ENCODE measurements around the gene CXorf49. TPM values are rescaled to one million over a fixed set of nuclear protein-coding genes. Genes with fewer than 3 reads are reported as not detected.
"Not testable (repeated sequence)": the region's sequence is repeated elsewhere in the genome, so short reads cannot be mapped to it uniquely, and the experiment has no call there.

Gene CXorf49
- total RNA-seq, 1 experiment from 2014 or later, result not detected

GRCh38 chrX:71715551-71715950 lies 2.5 kb downstream of the CXorf49 start:
- POLR2A ChIA-PET; BruUV-seq (replicated peaks); intact Hi-C loops (cut with micrococcal nuclease); CTCF ChIA-PET; H3K27me3 Mint-ChIP-seq (ENCODE audit: insufficient read depth, unreplicated experiment); H3K4me1 Mint-ChIP-seq (ENCODE audit: insufficient read depth, unreplicated experiment); H3K4me3 Mint-ChIP-seq (ENCODE audit: unreplicated experiment); H3K36me3 Mint-ChIP-seq (ENCODE audit: insufficient read depth, unreplicated experiment); DNase-seq (ENCODE audit: unreplicated experiment); H3K27ac Mint-ChIP-seq (ENCODE audit: low read depth, unreplicated experiment); H3K9me3 Mint-ChIP-seq (ENCODE audit: unreplicated experiment): not testable (repeated sequence)

- H3K36me3 Mint-ChIP-seq (ENCODE audit: insufficient read depth, unreplicated experiment); H3K27me3 Mint-ChIP-seq (ENCODE audit: insufficient read depth, unreplicated experiment); H3K4me1 Mint-ChIP-seq (ENCODE audit: insufficient read depth, unreplicated experiment); CTCF ChIA-PET; H3K27ac Mint-ChIP-seq (ENCODE audit: low read depth, unreplicated experiment); POLR2A ChIA-PET; intact Hi-C loops (cut with micrococcal nuclease); H3K9me3 Mint-ChIP-seq (ENCODE audit: unreplicated experiment); BruUV-seq (replicated peaks); H3K4me3 Mint-ChIP-seq (ENCODE audit: unreplicated experiment); DNase-seq (ENCODE audit: unreplicated experiment): not testable (repeated sequence)
Measured at GRCh38 chrX:71714064-71714463, 4.0 kb downstream of the CXorf49 start.

- H3K4me1 Mint-ChIP-seq (ENCODE audit: insufficient read depth, unreplicated experiment); H3K9me3 Mint-ChIP-seq (ENCODE audit: unreplicated experiment); CTCF ChIA-PET; POLR2A ChIA-PET; H3K27me3 Mint-ChIP-seq (ENCODE audit: insufficient read depth, unreplicated experiment); intact Hi-C loops (cut with micrococcal nuclease); DNase-seq (ENCODE audit: unreplicated experiment); H3K36me3 Mint-ChIP-seq (ENCODE audit: insufficient read depth, unreplicated experiment); BruUV-seq (replicated peaks); H3K27ac Mint-ChIP-seq (ENCODE audit: low read depth, unreplicated experiment); H3K4me3 Mint-ChIP-seq (ENCODE audit: unreplicated experiment): not testable (repeated sequence)
Measured at GRCh38 chrX:71702853-71703252, 15.2 kb downstream of the CXorf49 start.

- H3K27me3 Mint-ChIP-seq (ENCODE audit: insufficient read depth, unreplicated experiment); CTCF ChIA-PET; intact Hi-C loops (cut with micrococcal nuclease); POLR2A ChIA-PET; BruUV-seq (replicated peaks); H3K4me3 Mint-ChIP-seq (ENCODE audit: unreplicated experiment); H3K27ac Mint-ChIP-seq (ENCODE audit: low read depth, unreplicated experiment); H3K9me3 Mint-ChIP-seq (ENCODE audit: unreplicated experiment); DNase-seq (ENCODE audit: unreplicated experiment); H3K36me3 Mint-ChIP-seq (ENCODE audit: insufficient read depth, unreplicated experiment); H3K4me1 Mint-ChIP-seq (ENCODE audit: insufficient read depth, unreplicated experiment): not testable (repeated sequence)
Measured at GRCh38 chrX:71699023-71699344, 19.1 kb downstream of the CXorf49 start.

GRCh38 chrX:71698299-71699022 lies 19.6 kb downstream of the CXorf49 start:
- H3K4me3 Mint-ChIP-seq (ENCODE audit: unreplicated experiment); H3K4me1 Mint-ChIP-seq (ENCODE audit: insufficient read depth, unreplicated experiment); CTCF ChIA-PET; H3K36me3 Mint-ChIP-seq (ENCODE audit: insufficient read depth, unreplicated experiment); H3K27ac Mint-ChIP-seq (ENCODE audit: low read depth, unreplicated experiment); BruUV-seq (replicated peaks); DNase-seq (ENCODE audit: unreplicated experiment); H3K9me3 Mint-ChIP-seq (ENCODE audit: unreplicated experiment); H3K27me3 Mint-ChIP-seq (ENCODE audit: insufficient read depth, unreplicated experiment); intact Hi-C loops (cut with micrococcal nuclease); POLR2A ChIA-PET: not testable (repeated sequence)

- H3K27me3 Mint-ChIP-seq (ENCODE audit: insufficient read depth, unreplicated experiment); H3K27ac Mint-ChIP-seq (ENCODE audit: low read depth, unreplicated experiment); H3K36me3 Mint-ChIP-seq (ENCODE audit: insufficient read depth, unreplicated experiment); H3K4me1 Mint-ChIP-seq (ENCODE audit: insufficient read depth, unreplicated experiment); DNase-seq (ENCODE audit: unreplicated experiment); intact Hi-C loops (cut with micrococcal nuclease); CTCF ChIA-PET; H3K9me3 Mint-ChIP-seq (ENCODE audit: unreplicated experiment); BruUV-seq (replicated peaks); H3K4me3 Mint-ChIP-seq (ENCODE audit: unreplicated experiment); POLR2A ChIA-PET: not testable (repeated sequence)
Measured at GRCh38 chrX:71697466-71698298, 20.4 kb downstream of the CXorf49 start.

- H3K9me3 Mint-ChIP-seq (ENCODE audit: unreplicated experiment); H3K4me3 Mint-ChIP-seq (ENCODE audit: unreplicated experiment); BruUV-seq (replicated peaks); DNase-seq (ENCODE audit: unreplicated experiment); H3K4me1 Mint-ChIP-seq (ENCODE audit: insufficient read depth, unreplicated experiment); H3K27ac Mint-ChIP-seq (ENCODE audit: low read depth, unreplicated experiment); POLR2A ChIA-PET; intact Hi-C loops (cut with micrococcal nuclease); H3K27me3 Mint-ChIP-seq (ENCODE audit: insufficient read depth, unreplicated experiment); H3K36me3 Mint-ChIP-seq (ENCODE audit: insufficient read depth, unreplicated experiment); CTCF ChIA-PET: not testable (repeated sequence)
Measured at GRCh38 chrX:71696641-71697465, 21.2 kb downstream of the CXorf49 start.

Measured in MCF 10A (cell line).